Prostate gland (tissue), 2 donors: ENCODE measurements around the gene PSMB3. TPM values are rescaled to one million over a fixed set of nuclear protein-coding genes. Genes with fewer than 3 reads are reported as not detected.
"Not testable (repeated sequence)": the region's sequence is repeated elsewhere in the genome, so short reads cannot be mapped to it uniquely, and the experiment has no call there.

Experiments used
- DNase-seq: peaks from one replicate; pipeline ENCODE4 v3.0.0-alpha.2; 2019; ENCODE audit warnings: low spot score
- H3K27ac ChIP-seq, 2 donors: fragments of 200-600 bp; sonication (generic); 2 replicates each; pipeline ENCODE4 v1.5.1; 2017 to 2019
- H3K27me3 ChIP-seq: fragments of 200-600 bp; sonication (generic); replicated peaks from 2 replicates; pipeline ENCODE4 v1.5.1; 2019; ENCODE audit not compliant: insufficient read depth
- H3K36me3 ChIP-seq, 2 donors: fragments of 200-600 bp; sonication (generic); 1 replicate in 1 of 2; 2 replicates in 1 of 2; pipeline versions ENCODE4 v1.5.1 to v1.8.1; 2017 to 2019
- H3K4me1 ChIP-seq: fragments of 200-600 bp; sonication (generic); replicated peaks from 2 replicates; pipeline ENCODE4 v1.5.1; 2019
- H3K4me3 ChIP-seq, 2 donors: fragments of 200-600 bp; sonication (generic); 2 replicates each; pipeline ENCODE4 v1.5.1; 2017 to 2019
- H3K9me3 ChIP-seq: fragments of 200-600 bp; sonication (generic); 2 replicates; pipeline ENCODE4 v1.5.1; 2017
- POLR2A ChIP-seq: fragments of 450-650 bp; IDR thresholded peaks from one replicate; pipeline ENCODE4 v1.6.1; 2016; ENCODE audit warnings: antibody characterized with exemption, mild to moderate bottlenecking
- POLR2AphosphoS5 ChIP-seq: sonication (generic); formaldehyde crosslinking; IDR thresholded peaks from one replicate; pipeline ENCODE4 v1.6.1; 2017; ENCODE audit warnings: antibody characterized with exemption
- WGBS: methylation state at CpG from one replicate; pipeline ENCODE4 v1.1.5; 2018; 5-methylcytosine and 5-hydroxymethylcytosine counted together
- intact Hi-C: fragments of 100-400 bp; cut with DNase I; formaldehyde crosslinking; loops from one replicate; pipeline ENCODE4 v1.14.2; 2022
- total RNA-seq, 2 donors: library from RNA; depleted of rRNA; stranded (reverse); fragments of >200 nt; gene quantifications; one replicate each; pipeline ENCODE4 v1.1.0, GENCODE V29; 2016
- TF ChIP-seq, protein P1 (sequence below), 4 experiments: fragments of 200-600 bp in 2 of 4; fragments of 450-650 bp in 2 of 4; sonication (generic) in 2 of 4; IDR thresholded peaks; 1 replicate in 3 of 4; 2 replicates in 1 of 4; pipeline ENCODE4 v1.5.1; 2016 to 2019; ENCODE audit warnings: antibody characterized with exemption in 4 of 4, mild to moderate bottlenecking in 2 of 4, moderate library complexity in 2 of 4

Gene PSMB3
- total RNA-seq, 2 donors from 2014 or later = 116 to 192 TPM

DNA sequence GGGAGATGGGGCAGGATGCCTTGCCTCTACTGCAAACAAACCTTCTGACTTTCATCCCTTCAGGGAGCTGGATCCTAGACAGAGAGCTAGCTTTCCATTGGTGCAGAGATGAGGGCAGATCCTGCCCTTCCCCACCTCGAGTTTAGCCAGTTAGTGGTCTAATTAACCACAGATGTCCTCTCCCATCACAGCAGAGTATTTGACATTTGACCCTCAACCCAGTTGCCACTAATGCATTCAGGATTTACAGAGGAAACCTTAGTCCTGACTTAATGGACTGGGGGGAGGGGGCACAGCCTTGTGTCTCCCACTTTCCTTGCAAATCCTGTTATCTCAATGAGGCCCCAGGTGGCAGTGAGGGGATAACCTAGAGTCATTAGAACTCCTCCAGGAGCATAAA, 36.6 kb downstream of the PSMB3 start:
- H3K36me3 ChIP-seq = peaks cover 0 to 7% of the 10 kb centered on the region in 2 donors
- no peaks in the 10 kb centered on the region for H3K27me3 ChIP-seq
- WGBS = 0% methylated on average over 1 of the region's 1 CpG
- DNase-seq = no peak
- intact Hi-C loops = no loop called here
- no peaks in the 10 kb centered on the region for H3K4me1 ChIP-seq
- no peak overlapping the region for H3K27ac ChIP-seq
- TF ChIP-seq POLR2AphosphoS5 = no peak
- no peak for TF ChIP-seq POLR2A
- TF ChIP-seq, protein P1, sequence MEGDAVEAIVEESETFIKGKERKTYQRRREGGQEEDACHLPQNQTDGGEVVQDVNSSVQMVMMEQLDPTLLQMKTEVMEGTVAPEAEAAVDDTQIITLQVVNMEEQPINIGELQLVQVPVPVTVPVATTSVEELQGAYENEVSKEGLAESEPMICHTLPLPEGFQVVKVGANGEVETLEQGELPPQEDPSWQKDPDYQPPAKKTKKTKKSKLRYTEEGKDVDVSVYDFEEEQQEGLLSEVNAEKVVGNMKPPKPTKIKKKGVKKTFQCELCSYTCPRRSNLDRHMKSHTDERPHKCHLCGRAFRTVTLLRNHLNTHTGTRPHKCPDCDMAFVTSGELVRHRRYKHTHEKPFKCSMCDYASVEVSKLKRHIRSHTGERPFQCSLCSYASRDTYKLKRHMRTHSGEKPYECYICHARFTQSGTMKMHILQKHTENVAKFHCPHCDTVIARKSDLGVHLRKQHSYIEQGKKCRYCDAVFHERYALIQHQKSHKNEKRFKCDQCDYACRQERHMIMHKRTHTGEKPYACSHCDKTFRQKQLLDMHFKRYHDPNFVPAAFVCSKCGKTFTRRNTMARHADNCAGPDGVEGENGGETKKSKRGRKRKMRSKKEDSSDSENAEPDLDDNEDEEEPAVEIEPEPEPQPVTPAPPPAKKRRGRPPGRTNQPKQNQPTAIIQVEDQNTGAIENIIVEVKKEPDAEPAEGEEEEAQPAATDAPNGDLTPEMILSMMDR (IDR thresholded peaks at IDR 0.05) = no peak
- H3K9me3 ChIP-seq = no peaks in the 10 kb centered on the region
- H3K4me3 ChIP-seq = no peak overlapping the region

GRCh38 chr17:38790148-38790707, 37.7 kb downstream of the PSMB3 start:
- H3K27me3 ChIP-seq, H3K4me1 ChIP-seq, H3K4me3 ChIP-seq, H3K27ac ChIP-seq, H3K9me3 ChIP-seq, DNase-seq, intact Hi-C loops, H3K36me3 ChIP-seq: not testable (repeated sequence)
- 75% methylated on average over 13 of the region's 13 CpGs for WGBS

- DNase-seq = no peak
- Histone ChIP-seq H3K36me3 (peaks cover 0 to 7% of the 10 kb centered on the region in 2 donors), H3K4me3 (no peak overlapping the region), H3K27ac (no peak overlapping the region), H3K4me1 (no peaks in the 10 kb centered on the region), H3K27me3 (no peaks in the 10 kb centered on the region), H3K9me3 (no peaks in the 10 kb centered on the region)
- 99% methylated on average over 5 of the region's 5 CpGs for WGBS
- TF ChIP-seq POLR2AphosphoS5 = no peak
- no peak for TF ChIP-seq POLR2A
- TF ChIP-seq, protein P1 (IDR thresholded peaks at IDR 0.05) = no peak
- intact Hi-C loops = no loop called here
Observed at GRCh38 chr17:38791162-38791561, 38.6 kb downstream of the PSMB3 start.

GRCh38 chr17:38794221-38794620, 41.7 kb downstream of the PSMB3 start:
- WGBS = 91% methylated on average over 5 of the region's 5 CpGs
- TF ChIP-seq POLR2A (no peak), POLR2AphosphoS5 (no peak)
- TF ChIP-seq, protein P1 (IDR thresholded peaks at IDR 0.05) = no peak
- H3K4me1 ChIP-seq = peaks cover 11% of the 10 kb centered on the region
- H3K27me3 ChIP-seq = no peaks in the 10 kb centered on the region
- H3K4me3 ChIP-seq = no peak overlapping the region
- intact Hi-C loops = no loop called here
- DNase-seq = no peak
- no peaks in the 10 kb centered on the region for H3K36me3 ChIP-seq
- H3K27ac ChIP-seq = no peak overlapping the region
- no peaks in the 10 kb centered on the region for H3K9me3 ChIP-seq

GRCh38 chr17:38796451-38797157, 44.1 kb downstream of the PSMB3 start:
- H3K27me3 ChIP-seq = no peaks in the 10 kb centered on the region
- H3K36me3 ChIP-seq = peaks cover 0 to 3% of the 10 kb centered on the region in 2 donors
- H3K4me3 ChIP-seq = peak overlapping the region in 1 of 2 donors; percentile 0
- DNase-seq = no peak
- peaks cover 11% of the 10 kb centered on the region for H3K4me1 ChIP-seq
- 59% methylated on average over 5 of the region's 5 CpGs for WGBS
- H3K27ac ChIP-seq = no peak overlapping the region
- TF ChIP-seq, protein P1 (IDR thresholded peaks at IDR 0.05) = no peak
- TF ChIP-seq POLR2AphosphoS5 (no peak), POLR2A (no peak)
- intact Hi-C loops = loop anchor here (5.0 kb wide), 1 partner anchor 44 kb away; the partner anchor contains the start of gene PSMB3
- H3K9me3 ChIP-seq = no peaks in the 10 kb centered on the region
